Ovary (tissue), 3 donors: ENCODE data around the gene CKB.

Source experiments
- CTCF ChIP-seq, 3 donors: fragments of 450-650 bp in 2 of 3; fragments of 200-600 bp in 1 of 3; IDR thresholded peaks; one replicate each; pipeline versions ENCODE4 v1.5.1 to v1.8.0; 2016 to 2022; ENCODE audit warnings: antibody characterized with exemption in 3 of 3, mild to moderate bottlenecking in 1 of 3
- POLR2A ChIP-seq: fragments of 450-650 bp; IDR thresholded peaks from one replicate; pipeline ENCODE4 v1.6.1; 2017; ENCODE audit warnings: antibody characterized with exemption, mild to moderate bottlenecking, moderate library complexity
- donor health status: DM: no; HTN: no; CAD: no.

- TF ChIP-seq POLR2A, result no peak
- no peak for TF ChIP-seq CTCF (IDR thresholded peaks at IDR 0.05)
These were observed 14.1 kb upstream of the CKB start for GRCh38 chr14:103536693-103537092.
